H9 (cell line): ENCODE data around the gene MCEE. TPM values are rescaled to one million over a fixed set of nuclear protein-coding genes. Genes with fewer than 3 reads are reported as not detected.

Experiments used
- DNase-seq: peaks from one replicate; pipeline ENCODE4 v3.0.0-alpha.2; 2017
- H2AFZ ChIP-seq: one replicate; pipeline ENCODE4 v1.6.1; 2013; ENCODE audit warnings: mild to moderate bottlenecking, low read length, control low read depth, moderate library complexity
- H2AK5ac ChIP-seq: 2 replicates; pipeline ENCODE4 v1.6.1; 2013; ENCODE audit warnings: low read length, control low read depth, mixed read lengths; ENCODE audit not compliant: insufficient read length
- H2BK120ac ChIP-seq: one replicate; pipeline ENCODE4 v1.6.1; 2013; ENCODE audit warnings: low read depth, mild to moderate bottlenecking, low read length, control low read depth, inconsistent platforms; ENCODE audit not compliant: poor library complexity, severe bottlenecking
- H2BK12ac ChIP-seq: 2 replicates; pipeline ENCODE4 v1.6.1; 2013; ENCODE audit warnings: low read length, control low read depth, mixed read lengths, low read depth; ENCODE audit not compliant: insufficient read length
- H2BK15ac ChIP-seq: 2 replicates; pipeline ENCODE4 v1.6.1; 2013; ENCODE audit warnings: low read depth, low read length, control low read depth
- H2BK20ac ChIP-seq: one replicate; pipeline ENCODE4 v1.6.1; 2013; ENCODE audit warnings: low read depth, mild to moderate bottlenecking, low read length, control low read depth, inconsistent platforms; ENCODE audit not compliant: poor library complexity, severe bottlenecking
- H2BK5ac ChIP-seq: 2 replicates; pipeline ENCODE4 v1.6.1; 2013; ENCODE audit warnings: low read length, control low read depth, mixed read lengths; ENCODE audit not compliant: insufficient read length
- H3K14ac ChIP-seq: 2 replicates; pipeline ENCODE4 v1.6.1; 2013; ENCODE audit warnings: low read length, control low read depth; ENCODE audit not compliant: insufficient read depth
- H3K18ac ChIP-seq: 2 replicates; pipeline ENCODE4 v1.6.1; 2013; ENCODE audit warnings: low read depth, mild to moderate bottlenecking, mixed read lengths, low read length, control low read depth; ENCODE audit not compliant: insufficient read length
- H3K23ac ChIP-seq: 2 replicates; pipeline ENCODE4 v1.6.1; 2013; ENCODE audit warnings: low read length, control low read depth, mixed read lengths, low read depth; ENCODE audit not compliant: insufficient read length
- H3K23me2 ChIP-seq: 2 replicates; pipeline ENCODE4 v1.6.1; 2013; ENCODE audit warnings: low read depth, mild to moderate bottlenecking, mixed read lengths, low read length, control low read depth; ENCODE audit not compliant: insufficient read length, poor library complexity, severe bottlenecking
- H3K27ac ChIP-seq: 2 replicates; pipeline ENCODE4 v1.5.1; 2013; ENCODE audit warnings: low read length, control low read depth, mixed read lengths, low read depth; ENCODE audit not compliant: insufficient read length
- H3K27me3 ChIP-seq: 2 replicates; pipeline ENCODE4 v1.6.1; 2013; ENCODE audit warnings: low read length, control low read depth, inconsistent platforms; ENCODE audit not compliant: insufficient read depth
- H3K4ac ChIP-seq: 2 replicates; pipeline ENCODE4 v1.6.1; 2013; ENCODE audit warnings: low read depth, mild to moderate bottlenecking, control low read depth, inconsistent platforms, low read length, moderate library complexity
- H3K4me1 ChIP-seq: 2 replicates; pipeline ENCODE4 v1.6.1; 2013; ENCODE audit warnings: low read length, control low read depth, inconsistent platforms; ENCODE audit not compliant: insufficient read depth
- H3K4me2 ChIP-seq: 2 replicates; pipeline ENCODE4 v1.6.1; 2013; ENCODE audit warnings: low read length, control low read depth, mixed read lengths; ENCODE audit not compliant: insufficient read length, insufficient read depth
- H3K56ac ChIP-seq: 2 replicates; pipeline ENCODE4 v1.6.1; 2013; ENCODE audit warnings: low read depth, mild to moderate bottlenecking, mixed read lengths, low read length, control low read depth; ENCODE audit not compliant: insufficient read length
- H3K79me1 ChIP-seq: 2 replicates; pipeline ENCODE4 v1.6.1; 2013; ENCODE audit warnings: low read depth, mild to moderate bottlenecking, moderate library complexity, low read length, control low read depth, inconsistent platforms; ENCODE audit not compliant: insufficient read depth, poor library complexity, severe bottlenecking
- H3K79me2 ChIP-seq: 2 replicates; pipeline ENCODE4 v1.6.1; 2013; ENCODE audit warnings: low read length, control low read depth, inconsistent platforms; ENCODE audit not compliant: insufficient read depth
- H3K9ac ChIP-seq: 2 replicates; pipeline ENCODE4 v1.6.1; 2013; ENCODE audit warnings: low read length, control low read depth, mixed read lengths; ENCODE audit not compliant: insufficient read length; ENCODE audit errors: extremely low read depth
- H3K9me3 ChIP-seq: one replicate; pipeline ENCODE4 v1.6.1; 2013; ENCODE audit warnings: low read depth, low read length, inconsistent platforms; ENCODE audit not compliant: control insufficient read depth
- H3T11ph ChIP-seq: one replicate; pipeline ENCODE4 v1.6.1; 2013; ENCODE audit warnings: mild to moderate bottlenecking, low read length, control low read depth, inconsistent platforms
- H4K20me1 ChIP-seq: one replicate; pipeline ENCODE4 v1.6.1; 2013; ENCODE audit not compliant: control insufficient read depth, insufficient read length, insufficient read depth
- H4K5ac ChIP-seq: 2 replicates; pipeline ENCODE4 v1.6.1; 2013; ENCODE audit warnings: low read depth, mild to moderate bottlenecking, mixed read lengths, low read length, control low read depth; ENCODE audit not compliant: insufficient read length
- H4K8ac ChIP-seq: replicated peaks from 2 replicates; pipeline ENCODE4 v1.6.1; 2013; ENCODE audit warnings: low read length, control low read depth, mixed read lengths, low read depth; ENCODE audit not compliant: insufficient read length
- H4K91ac ChIP-seq: 2 replicates; pipeline ENCODE4 v1.6.1; 2013; ENCODE audit warnings: low read depth, mild to moderate bottlenecking, moderate library complexity, mixed read lengths, low read length, control low read depth; ENCODE audit not compliant: insufficient read length
- H3K27ac Mint-ChIP-seq, 3 experiments: 2 replicates in 2 of 3; 3 replicates in 1 of 3; pipeline ENCODE4 v1.8.0; 2020 to 2021; ENCODE audit warnings: mixed read lengths in 3 of 3, mild to moderate bottlenecking in 1 of 3, moderate library complexity in 1 of 3
- H3K27me3 Mint-ChIP-seq: 2 replicates; pipeline ENCODE4 v1.8.0; 2021; ENCODE audit warnings: low read depth, mild to moderate bottlenecking, moderate library complexity, mixed read lengths
- H3K36me3 Mint-ChIP-seq, 3 experiments: 2 replicates in 2 of 3; 3 replicates in 1 of 3; pipeline ENCODE4 v1.8.0; 2020 to 2021; ENCODE audit warnings: low read depth in 3 of 3, mixed read lengths in 3 of 3; ENCODE audit not compliant: insufficient read depth in 1 of 3
- H3K4me1 Mint-ChIP-seq, 2 experiments: 2 replicates each; pipeline ENCODE4 v1.8.0; 2020; ENCODE audit warnings: mixed read lengths in 2 of 2
- H3K4me3 Mint-ChIP-seq, 2 experiments: 2 replicates in 1 of 2; 3 replicates in 1 of 2; pipeline ENCODE4 v1.8.0; 2020 to 2021; ENCODE audit warnings: mild to moderate bottlenecking in 2 of 2, mixed read lengths in 2 of 2, moderate library complexity in 1 of 2
- H3K9me3 Mint-ChIP-seq, 2 experiments: 2 replicates in 1 of 2; 3 replicates in 1 of 2; pipeline ENCODE4 v1.8.0; 2020; ENCODE audit warnings: mild to moderate bottlenecking in 2 of 2, mixed read lengths in 2 of 2, moderate library complexity in 1 of 2
- WGBS: extraction: QIAGEN DNeasy Blood & Tissue Kit; methylation state at CpG from one replicate; pipeline ENCODE4 v1.1.7; 2013; ENCODE audit warnings: missing lambda C conversion rate, low lambda C conversion rate, mixed read lengths; ENCODE audit not compliant: insufficient read length; ENCODE audit errors: extremely low coverage; 5-methylcytosine and 5-hydroxymethylcytosine counted together
- total RNA-seq: library from RNA; stranded (reverse); gene quantifications from 2 replicates; pipeline ENCODE4 v1.2.1, GENCODE V29; 2021
- TF ChIP-seq, protein P1 (sequence below): fragments of 200-600 bp; sonication (generic); conservative IDR thresholded peaks from 3 replicates; pipeline ENCODE4 v1.8.0; 2021; ENCODE audit warnings: antibody characterized with exemption, mild to moderate bottlenecking

MCEE gene
- total RNA-seq, 1 experiment from 2014 or later, result 12.5 TPM

DNA sequence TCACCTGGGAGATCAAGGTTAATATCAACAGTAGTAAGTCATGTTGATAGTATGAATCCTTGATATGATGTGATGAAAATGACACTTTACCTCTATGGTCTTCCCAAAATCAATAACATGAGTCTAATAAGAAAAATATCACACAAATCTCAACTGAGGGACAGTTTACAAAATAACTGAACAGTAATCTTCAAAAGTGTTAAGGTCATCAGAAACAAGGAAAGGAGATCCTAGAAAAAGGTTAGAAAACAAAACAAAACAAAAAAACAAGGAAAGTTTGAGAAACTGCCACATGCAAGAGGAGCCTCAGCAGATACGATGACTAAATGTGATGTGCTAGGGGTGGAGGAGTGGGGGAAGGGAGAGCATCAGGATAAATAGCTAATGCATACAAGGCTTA lies 16.2 kb downstream of the MCEE start:
- no peaks in the 10 kb centered on the region for H3K79me1 ChIP-seq
- no peak overlapping the region for H3K27ac ChIP-seq
- no CpG with 5 or more reads among the region's 1 CpG for WGBS
- no peak overlapping the region for H3K4ac ChIP-seq
- H3K4me3 Mint-ChIP-seq, result no peak overlapping the region
- no peaks in the 10 kb centered on the region for H3K79me2 ChIP-seq
- H4K5ac ChIP-seq, result no peak overlapping the region
- no peak overlapping the region for H3K4me2 ChIP-seq
- H2BK12ac ChIP-seq, result no peak overlapping the region
- H3K9me3 Mint-ChIP-seq, result no peaks in the 10 kb centered on the region
- no peak overlapping the region for H2BK15ac ChIP-seq
- H3K18ac ChIP-seq, result no peak overlapping the region
- DNase-seq, result no peak
- H4K91ac ChIP-seq, result no peak overlapping the region
- H4K20me1 ChIP-seq, result no peaks in the 10 kb centered on the region
- no peak overlapping the region for H3K14ac ChIP-seq
- H3K23me2 ChIP-seq, result no peaks in the 10 kb centered on the region
- H3T11ph ChIP-seq, result no peak overlapping the region
- no peak overlapping the region for H2BK5ac ChIP-seq
- no peak overlapping the region for H2BK120ac ChIP-seq
- no peaks in the 10 kb centered on the region for H3K27me3 ChIP-seq
- no peak overlapping the region for H3K56ac ChIP-seq
- TF ChIP-seq, protein P1, sequence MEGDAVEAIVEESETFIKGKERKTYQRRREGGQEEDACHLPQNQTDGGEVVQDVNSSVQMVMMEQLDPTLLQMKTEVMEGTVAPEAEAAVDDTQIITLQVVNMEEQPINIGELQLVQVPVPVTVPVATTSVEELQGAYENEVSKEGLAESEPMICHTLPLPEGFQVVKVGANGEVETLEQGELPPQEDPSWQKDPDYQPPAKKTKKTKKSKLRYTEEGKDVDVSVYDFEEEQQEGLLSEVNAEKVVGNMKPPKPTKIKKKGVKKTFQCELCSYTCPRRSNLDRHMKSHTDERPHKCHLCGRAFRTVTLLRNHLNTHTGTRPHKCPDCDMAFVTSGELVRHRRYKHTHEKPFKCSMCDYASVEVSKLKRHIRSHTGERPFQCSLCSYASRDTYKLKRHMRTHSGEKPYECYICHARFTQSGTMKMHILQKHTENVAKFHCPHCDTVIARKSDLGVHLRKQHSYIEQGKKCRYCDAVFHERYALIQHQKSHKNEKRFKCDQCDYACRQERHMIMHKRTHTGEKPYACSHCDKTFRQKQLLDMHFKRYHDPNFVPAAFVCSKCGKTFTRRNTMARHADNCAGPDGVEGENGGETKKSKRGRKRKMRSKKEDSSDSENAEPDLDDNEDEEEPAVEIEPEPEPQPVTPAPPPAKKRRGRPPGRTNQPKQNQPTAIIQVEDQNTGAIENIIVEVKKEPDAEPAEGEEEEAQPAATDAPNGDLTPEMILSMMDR, result no peak
- H2AK5ac ChIP-seq, result no peak overlapping the region
- no peaks in the 10 kb centered on the region for H3K4me1 Mint-ChIP-seq
- no peak overlapping the region for H2AFZ ChIP-seq
- no peaks in the 10 kb centered on the region for H3K9me3 ChIP-seq
- no peaks in the 10 kb centered on the region for H3K27me3 Mint-ChIP-seq
- H3K36me3 Mint-ChIP-seq, result peaks cover 4 to 45% (median 21%) of the 10 kb centered on the region in 3 experiments; a peak in 6 of 7 replicates
- H3K23ac ChIP-seq, result no peak overlapping the region
- H3K4me1 ChIP-seq, result no peaks in the 10 kb centered on the region
- H4K8ac ChIP-seq, result no peak overlapping the region
- H3K9ac ChIP-seq, result no peak overlapping the region
- H3K27ac Mint-ChIP-seq, result no peak overlapping the region; a peak in 1 of 7 replicates
- no peak overlapping the region for H2BK20ac ChIP-seq
